Measurements from ENCODE around the gene EIF4EBP2. TPM values are rescaled to one million over a fixed set of nuclear protein-coding genes. Genes with fewer than 3 reads are reported as not detected.

Gene EIF4EBP2
- polyA plus RNA-seq, 6 donors from 2014 or later: 35.7 to 44.5 (median 38.8) TPM

DNA sequence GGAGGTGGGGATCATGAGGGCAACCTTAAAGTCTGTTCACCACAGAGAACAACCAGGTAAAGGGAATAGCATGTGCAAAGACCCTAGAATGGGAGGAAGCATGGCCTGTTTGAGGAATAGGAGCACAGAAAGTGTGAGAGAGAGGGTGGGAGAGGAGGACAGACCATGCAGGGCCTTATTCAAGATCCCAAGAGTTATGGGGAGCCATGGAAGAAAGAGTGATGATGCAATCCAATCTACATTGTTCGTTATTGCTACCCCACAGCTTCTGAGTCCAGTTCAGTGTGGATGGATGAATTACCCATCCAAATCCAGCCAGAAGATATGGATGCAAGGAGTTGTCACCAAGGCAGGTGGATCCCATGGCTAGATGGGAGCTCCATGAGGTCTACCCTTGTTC, 7.8 kb upstream of the EIF4EBP2 start:
- Mint-ChIP-seq H3K27me3 (peaks cover 9 to 21% (median 11%) of the 10 kb centered on the region in 3 donors), H3K4me3 (no peak overlapping the region), H3K9me3 (no peaks in the 10 kb centered on the region), H3K36me3 (no peaks in the 10 kb centered on the region), H3K27ac (no peak overlapping the region), H3K4me1 (no peaks in the 10 kb centered on the region)
- DNase-seq (no peak), ATAC-seq (ENCODE audit: low read depth in 2 of 2) (no peak)

DNA sequence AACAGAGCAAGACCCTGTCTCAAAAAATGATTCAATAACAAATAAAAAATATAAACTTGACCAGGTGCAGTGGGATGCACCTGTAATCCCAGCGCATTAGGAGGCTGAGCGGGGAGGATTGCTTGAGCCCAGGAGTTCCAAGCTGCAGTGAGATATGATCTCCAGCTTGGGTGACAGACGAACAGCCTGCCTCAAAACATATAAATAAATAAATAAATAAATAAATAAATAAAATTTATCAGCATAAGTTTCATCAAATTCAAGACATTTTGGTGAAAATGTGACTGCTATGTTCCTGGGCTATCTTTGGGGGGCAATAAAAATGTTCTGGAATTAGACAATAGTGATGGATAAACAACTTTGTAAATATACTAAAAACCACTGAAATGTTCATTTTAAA, 4.8 kb upstream of the EIF4EBP2 start:
- Mint-ChIP-seq H3K4me1 (peaks cover 5 to 12% (median 11%) of the 10 kb centered on the region in 3 donors), H3K27ac (no peak overlapping the region), H3K9me3 (no peaks in the 10 kb centered on the region), H3K4me3 (peak overlapping the region in 1 of 8 donors; percentile 6), H3K36me3 (no peaks in the 10 kb centered on the region), H3K27me3 (peaks cover 0 to 5% (median 0%) of the 10 kb centered on the region in 3 donors)
- DNase-seq (no peak), ATAC-seq (ENCODE audit: low read depth in 2 of 2) (no peak)

- Mint-ChIP-seq H3K9me3 (no peaks in the 10 kb centered on the region), H3K4me1 (peaks cover 28 to 42% (median 40%) of the 10 kb centered on the region in 3 donors), H3K27ac (peak overlapping the region; percentile 87 to 94 (median 90)), H3K36me3 (no peaks in the 10 kb centered on the region), H3K4me3 (peak overlapping the region; percentile 89 to 98 (median 94)), H3K27me3 (no peaks in the 10 kb centered on the region)
- DNase-seq (no peak), ATAC-seq (ENCODE audit: low read depth in 2 of 2) (no peak)
These were observed 386 bp upstream of the EIF4EBP2 start for GRCh38 chr10:70403483-70404035.

- Mint-ChIP-seq H3K9me3 (no peaks in the 10 kb centered on the region), H3K36me3 (peaks cover 0 to 2% of the 10 kb centered on the region in 2 donors), H3K27me3 (no peaks in the 10 kb centered on the region), H3K4me1 (peaks cover 29 to 49% (median 42%) of the 10 kb centered on the region in 3 donors), H3K4me3 (peak overlapping the region; percentile 89 to 98 (median 94)), H3K27ac (peak overlapping the region; percentile 10 to 95 (median 90))
- ATAC-seq (ENCODE audit: low read depth in 2 of 2): no peak
- DNase-seq: no peak
These were observed 767 bp downstream of the EIF4EBP2 start for GRCh38 chr10:70404787-70405036.

DNA sequence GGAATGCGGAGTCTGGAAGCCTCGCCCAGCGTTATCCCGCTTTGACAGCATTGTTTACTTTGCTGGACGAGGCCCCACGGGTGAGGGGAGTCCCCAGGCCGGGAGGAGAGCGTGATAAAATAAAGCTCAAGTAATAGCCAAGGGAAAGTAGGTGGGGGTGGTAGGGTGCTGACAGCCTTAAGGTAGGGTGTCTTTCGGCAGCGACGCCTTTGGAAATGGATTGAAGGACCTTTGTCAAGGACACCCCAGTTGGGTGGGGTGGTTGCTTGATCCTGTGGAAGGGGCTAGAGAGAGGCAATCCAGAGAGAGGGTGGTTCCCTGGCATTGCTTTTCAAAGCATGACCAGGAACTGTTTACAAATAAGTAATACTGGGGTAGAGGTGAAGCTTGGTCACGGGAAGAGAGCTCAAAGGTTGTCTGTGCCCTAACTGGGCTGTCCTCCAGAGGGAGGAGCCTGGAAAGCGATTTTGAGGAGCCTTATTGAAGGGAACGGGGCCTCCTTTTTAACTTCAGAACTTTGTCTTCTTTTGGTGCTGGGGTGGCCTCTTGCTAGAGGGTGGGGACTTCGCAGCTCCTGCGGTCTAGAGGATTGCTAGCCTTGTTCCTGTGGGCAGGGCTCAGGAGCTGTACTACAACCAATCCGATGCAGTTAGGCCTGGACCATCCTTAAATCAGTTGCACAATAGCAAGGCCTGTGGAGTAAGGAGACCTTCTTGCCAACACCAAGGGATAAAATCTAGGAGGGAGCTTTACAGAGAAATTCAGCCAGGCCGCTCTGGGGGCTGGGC, 1.3 kb downstream of the EIF4EBP2 start:
- DNase-seq: no peak
- Mint-ChIP-seq H3K4me3 (peak overlapping the region; percentile 89 to 98 (median 94)), H3K9me3 (no peaks in the 10 kb centered on the region), H3K27me3 (no peaks in the 10 kb centered on the region), H3K4me1 (peaks cover 32 to 54% (median 47%) of the 10 kb centered on the region in 3 donors), H3K36me3 (peaks cover 0 to 5% of the 10 kb centered on the region in 2 donors), H3K27ac (peak overlapping the region; percentile 61 to 95 (median 88))
- ATAC-seq (ENCODE audit: low read depth in 2 of 2): no peak

- ATAC-seq (ENCODE audit: low read depth in 2 of 2) (no peak), DNase-seq (no peak)
- no peak overlapping the region for H3K4me3 Mint-ChIP-seq
- no peaks in the 10 kb centered on the region for H3K9me3 Mint-ChIP-seq
- no peaks in the 10 kb centered on the region for H3K27me3 Mint-ChIP-seq
- peaks cover 41 to 52% (median 50%) of the 10 kb centered on the region in 3 donors for H3K4me1 Mint-ChIP-seq
- H3K27ac Mint-ChIP-seq: peak overlapping the region in 1 of 6 donors; percentile 9
- peaks cover 10 to 11% of the 10 kb centered on the region in 2 donors for H3K36me3 Mint-ChIP-seq
These were observed 5.8 kb downstream of the EIF4EBP2 start for GRCh38 chr10:70409772-70410171.

- Mint-ChIP-seq H3K27ac (peak overlapping the region in 1 of 6 donors; percentile 13), H3K4me3 (no peak overlapping the region), H3K9me3 (no peaks in the 10 kb centered on the region), H3K4me1 (peaks cover 33 to 52% (median 49%) of the 10 kb centered on the region in 3 donors), H3K27me3 (no peaks in the 10 kb centered on the region), H3K36me3 (peaks cover 10 to 11% of the 10 kb centered on the region in 2 donors)
- ATAC-seq (ENCODE audit: low read depth in 2 of 2) (no peak), DNase-seq (no peak)
These were observed 6.7 kb downstream of the EIF4EBP2 start for GRCh38 chr10:70410608-70411007.

DNA sequence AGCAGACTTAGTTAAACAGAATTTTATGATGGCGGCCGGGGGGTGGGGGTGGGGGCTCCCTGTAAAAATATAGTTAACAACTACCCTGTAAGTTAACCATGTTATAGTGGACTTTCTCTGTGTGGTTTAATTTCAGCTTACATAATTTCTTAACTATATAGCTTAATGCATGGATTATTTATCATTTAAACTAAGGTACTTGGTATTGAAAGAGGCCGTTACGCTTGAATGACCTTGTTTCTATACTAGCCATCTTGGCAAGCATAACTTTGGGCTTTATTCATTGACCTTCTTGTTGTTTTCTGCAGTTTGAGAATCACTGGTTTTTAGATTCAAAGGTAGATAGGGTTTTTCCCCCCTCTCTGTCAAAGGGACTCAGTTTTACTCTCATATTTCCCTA, 8.4 kb downstream of the EIF4EBP2 start:
- Mint-ChIP-seq H3K4me3 (no peak overlapping the region), H3K9me3 (no peaks in the 10 kb centered on the region), H3K27ac (no peak overlapping the region), H3K36me3 (peaks cover 10 to 11% of the 10 kb centered on the region in 2 donors), H3K4me1 (peaks cover 26 to 43% (median 42%) of the 10 kb centered on the region in 3 donors), H3K27me3 (no peaks in the 10 kb centered on the region)
- no peak for DNase-seq
- no peak for ATAC-seq (ENCODE audit: low read depth in 2 of 2)

DNA sequence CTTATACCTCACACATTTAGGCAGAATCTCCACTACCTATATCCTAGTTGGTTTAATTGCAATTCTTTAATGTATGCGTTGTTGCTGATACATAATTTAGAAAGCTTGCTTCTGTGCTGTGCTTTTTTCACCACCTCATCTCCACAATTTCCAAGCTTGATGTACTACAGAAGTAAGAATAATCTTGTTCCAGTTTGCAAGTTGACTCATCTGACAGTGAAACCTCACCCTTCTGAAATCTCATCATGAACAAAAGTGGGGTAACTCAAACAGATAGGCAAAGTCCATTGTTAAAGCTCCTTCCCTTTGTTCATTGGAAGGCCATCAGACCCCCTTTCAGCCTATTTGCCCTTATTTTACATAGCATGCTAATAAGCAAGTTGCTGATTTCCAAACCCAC, 13.6 kb downstream of the EIF4EBP2 start:
- no peaks in the 10 kb centered on the region for H3K9me3 Mint-ChIP-seq

GRCh38 chr10:70418229-70418628, 14.3 kb downstream of the EIF4EBP2 start:
- Mint-ChIP-seq H3K27me3 (no peaks in the 10 kb centered on the region), H3K9me3 (no peaks in the 10 kb centered on the region), H3K27ac (no peak overlapping the region), H3K4me1 (peaks cover 14 to 25% (median 20%) of the 10 kb centered on the region in 3 donors), H3K4me3 (no peak overlapping the region), H3K36me3 (peaks cover 17% of the 10 kb centered on the region in 2 donors)
- no peak for ATAC-seq (ENCODE audit: low read depth in 2 of 2)
- no peak for DNase-seq

More for the DNA sequence above, 13.6 kb downstream of the EIF4EBP2 start:
- Mint-ChIP-seq H3K4me3 (no peak overlapping the region), H3K27ac (no peak overlapping the region), H3K4me1 (peaks cover 16 to 23% (median 20%) of the 10 kb centered on the region in 3 donors), H3K36me3 (peaks cover 10% of the 10 kb centered on the region in 2 donors), H3K27me3 (no peaks in the 10 kb centered on the region)
- no peak for DNase-seq
- no peak for ATAC-seq (ENCODE audit: low read depth in 2 of 2)

GRCh38 chr10:70418713-70419112, 14.8 kb downstream of the EIF4EBP2 start:
- no peak overlapping the region for H3K4me3 Mint-ChIP-seq
- ATAC-seq (ENCODE audit: low read depth in 2 of 2): no peak
- no peaks in the 10 kb centered on the region for H3K9me3 Mint-ChIP-seq
- H3K4me1 Mint-ChIP-seq: peaks cover 14 to 25% (median 20%) of the 10 kb centered on the region in 3 donors
- peaks cover 19 to 20% of the 10 kb centered on the region in 2 donors for H3K36me3 Mint-ChIP-seq
- H3K27me3 Mint-ChIP-seq: no peaks in the 10 kb centered on the region
- no peak overlapping the region for H3K27ac Mint-ChIP-seq
- DNase-seq: no peak

DNA sequence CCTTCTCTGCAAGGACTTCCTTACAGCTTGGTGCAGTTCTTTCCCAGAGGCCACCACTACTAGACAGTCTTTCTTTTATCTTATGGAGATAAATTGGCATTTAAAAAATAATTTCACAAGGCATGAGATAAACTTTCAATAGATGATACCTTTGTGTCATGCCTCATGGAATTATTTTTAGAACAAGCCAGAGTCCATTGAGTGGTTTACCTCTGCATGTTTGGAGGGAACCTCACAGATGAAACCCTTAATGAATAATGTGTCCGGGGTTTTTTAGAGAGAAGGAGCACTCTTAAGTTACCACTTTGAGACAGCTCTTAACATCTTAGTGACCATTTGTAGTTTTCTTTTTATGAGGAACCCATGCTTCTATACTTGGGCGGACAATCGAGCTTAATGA, 20.4 kb downstream of the EIF4EBP2 start:
- ATAC-seq (ENCODE audit: low read depth in 2 of 2) (no peak), DNase-seq (no peak)
- Mint-ChIP-seq H3K9me3 (no peaks in the 10 kb centered on the region), H3K27ac (no peak overlapping the region), H3K36me3 (peaks cover 27 to 30% of the 10 kb centered on the region in 2 donors), H3K4me3 (no peak overlapping the region), H3K27me3 (no peaks in the 10 kb centered on the region), H3K4me1 (peaks cover 0 to 8% (median 2%) of the 10 kb centered on the region in 3 donors)

GRCh38 chr10:70425096-70425495, 21.2 kb downstream of the EIF4EBP2 start:
- no peak overlapping the region for H3K27ac Mint-ChIP-seq
- peaks cover 26 to 27% of the 10 kb centered on the region in 2 donors for H3K36me3 Mint-ChIP-seq
- peaks cover 0 to 8% (median 2%) of the 10 kb centered on the region in 3 donors for H3K4me1 Mint-ChIP-seq
- no peak overlapping the region for H3K4me3 Mint-ChIP-seq
- no peaks in the 10 kb centered on the region for H3K9me3 Mint-ChIP-seq
- ATAC-seq (ENCODE audit: low read depth in 2 of 2) (no peak), DNase-seq (no peak)
- no peaks in the 10 kb centered on the region for H3K27me3 Mint-ChIP-seq

GRCh38 chr10:70426823-70427222, 22.9 kb downstream of the EIF4EBP2 start:
- Mint-ChIP-seq H3K9me3 (no peaks in the 10 kb centered on the region), H3K36me3 (peaks cover 24 to 26% of the 10 kb centered on the region in 2 donors), H3K27ac (peak overlapping the region in 1 of 6 donors; percentile 12), H3K27me3 (no peaks in the 10 kb centered on the region), H3K4me3 (no peak overlapping the region), H3K4me1 (peaks cover 0 to 8% (median 3%) of the 10 kb centered on the region in 3 donors)
- ATAC-seq (ENCODE audit: low read depth in 2 of 2) (no peak), DNase-seq (no peak)
